Hippocampal formation (tissue), 2 donors: ENCODE results near the gene XKR7.
"Not testable (repeated sequence)": the region's sequence is repeated elsewhere in the genome, so short reads cannot be mapped to it uniquely, and the experiment has no call there.

Source experiments
- DNase-seq, 2 donors: peaks; one replicate each; lab custom pipeline; 2025; lab: John Stamatoyannopoulos, UW

Gene XKR7

GRCh38 chr20:32013326-32013725 is 45.4 kb downstream of the XKR7 start:
- no peak for DNase-seq

GRCh38 chr20:32017711-32018251 is 49.8 kb downstream of the XKR7 start:
- DNase-seq = no peak

- no peak for DNase-seq
Measured at GRCh38 chr20:32018269-32019155, 50.6 kb downstream of the XKR7 start.

GRCh38 chr20:32019156-32019510 is 51.2 kb downstream of the XKR7 start:
- DNase-seq = no peak

GRCh38 chr20:32019563-32020463 is 51.9 kb downstream of the XKR7 start:
- DNase-seq = no peak

GRCh38 chr20:32021091-32021490 is 53.1 kb downstream of the XKR7 start:
- DNase-seq = no peak

- no peak for DNase-seq
Measured at GRCh38 chr20:32024683-32025295, 56.8 kb downstream of the XKR7 start.

GRCh38 chr20:32027643-32028042 is 59.7 kb downstream of the XKR7 start:
- DNase-seq = no peak

- no peak for DNase-seq
Measured at GRCh38 chr20:32028647-32029372, 60.9 kb downstream of the XKR7 start.

GRCh38 chr20:32029561-32029960 is 61.6 kb downstream of the XKR7 start:
- no peak for DNase-seq

- DNase-seq = peak; percentile 44 to 52
Measured at GRCh38 chr20:32031007-32031958, 63.3 kb downstream of the XKR7 start.

- DNase-seq = no peak
Measured at GRCh38 chr20:32033316-32033715, 65.4 kb downstream of the XKR7 start.

- not testable (repeated sequence) for DNase-seq
Measured at GRCh38 chr20:32033721-32034120, 65.8 kb downstream of the XKR7 start.

- DNase-seq = no peak
Measured at GRCh38 chr20:32034581-32035425, 66.9 kb downstream of the XKR7 start.

GRCh38 chr20:32035426-32035779 is 67.5 kb downstream of the XKR7 start:
- DNase-seq = no peak

GRCh38 chr20:32036252-32036651 is 68.3 kb downstream of the XKR7 start:
- no peak for DNase-seq

GRCh38 chr20:32036716-32037485 is 69.0 kb downstream of the XKR7 start:
- no peak for DNase-seq

GRCh38 chr20:32037929-32038328 is 70.0 kb downstream of the XKR7 start:
- no peak for DNase-seq
